Measurements from ENCODE around the gene PCDHGA6.

DNA sequence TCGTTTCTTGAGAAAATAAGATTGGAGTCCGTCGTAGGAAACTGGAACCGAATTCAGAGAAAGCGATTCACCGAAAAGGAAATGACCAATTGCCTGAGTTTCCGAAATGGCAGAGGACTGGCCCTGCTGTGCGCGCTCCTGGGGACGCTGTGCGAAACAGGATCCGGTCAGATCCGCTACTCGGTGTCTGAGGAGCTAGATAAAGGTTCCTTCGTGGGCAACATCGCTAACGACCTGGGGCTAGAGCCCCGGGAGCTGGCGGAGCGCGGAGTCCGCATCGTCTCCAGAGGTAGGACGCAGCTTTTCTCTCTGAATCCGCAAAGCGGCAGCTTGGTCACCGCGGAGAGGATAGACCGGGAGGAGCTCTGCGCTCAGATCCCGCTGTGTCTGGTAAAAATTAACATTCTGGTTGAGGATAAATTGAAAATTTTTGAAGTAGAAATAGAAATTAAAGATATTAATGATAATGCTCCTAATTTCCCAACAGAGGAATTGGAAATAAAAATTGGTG lies 29.7 kb upstream of the PCDHGA6 start:
- TF ChIP-seq GATA2 (IDR thresholded peaks at IDR 0.05; ENCODE audit: low read depth, low read length) (no peak), GATA3 (IDR thresholded peaks at IDR 0.05; ENCODE audit: low read depth, low read length) (no peak)
